SK-N-SH (cell line): Measurements from ENCODE around the gene STMN1. TPM values are rescaled to one million over a fixed set of nuclear protein-coding genes. Genes with fewer than 3 reads are reported as not detected.

Source experiments
- CTCF ChIA-PET: fragments of 300-600, 350-600 bp; formaldehyde crosslinking; extraction: SDS; loops from one replicate; lab custom pipeline; 2021; lab: Yijun Ruan, JAX
- POLR2A ChIA-PET: fragments of 350-600 bp; sonication (Branson Sonifier 250); formaldehyde crosslinking; extraction: SDS; loops from one replicate; lab custom pipeline; 2020; ENCODE audit warnings: antibody characterized with exemption, inconsistent platforms; lab: Yijun Ruan, JAX
- DNase-seq: peaks from one replicate; pipeline ENCODE4 v3.0.0; 2012
- H2AFZ ChIP-seq: fragments of 200-600 bp; sonication (generic); 2 replicates; pipeline ENCODE4 v1.8.1; 2016; ENCODE audit warnings: antibody characterized with exemption, mild to moderate bottlenecking, low read depth
- H3F3A ChIP-seq: fragments of 200-600 bp; sonication (generic); replicated peaks from 2 replicates; pipeline ENCODE3; 2016; ENCODE audit warnings: antibody characterized with exemption, mild to moderate bottlenecking; ENCODE audit not compliant: insufficient read depth
- H3K27ac ChIP-seq, 2 experiments: fragments of 200-500 bp in 1 of 2; fragments of 200-600 bp in 1 of 2; sonication (Bioruptor generic) in 1 of 2; sonication (generic), shearing (Covaris generic) in 1 of 2; 2 replicates each; pipeline versions ENCODE4 v1.5.1 to v1.6.1; 2014 to 2016; ENCODE audit warnings: low read depth in 2 of 2, inconsistent platforms in 1 of 2, low read length in 1 of 2, mild to moderate bottlenecking in 1 of 2, mixed read lengths in 1 of 2
- H3K27me3 ChIP-seq: fragments of 200-600 bp; sonication (generic), shearing (Covaris generic); 2 replicates; pipeline ENCODE4 v1.6.1; 2016; ENCODE audit warnings: mixed run types; ENCODE audit not compliant: insufficient read depth
- H3K36me3 ChIP-seq, 2 experiments: fragments of 200-500 bp in 1 of 2; fragments of 200-600 bp in 1 of 2; sonication (Bioruptor generic) in 1 of 2; sonication (generic) in 1 of 2; replicated peaks in 1 of 2; 2 replicates each; pipeline versions ENCODE3 to v1.5.1; 2014 to 2016; ENCODE audit warnings: low read length in 1 of 2, mild to moderate bottlenecking in 1 of 2; ENCODE audit not compliant: insufficient read depth in 2 of 2, control insufficient read depth in 1 of 2
- H3K4me1 ChIP-seq, 2 experiments: fragments of 200-500 bp in 1 of 2; fragments of 200-600 bp in 1 of 2; sonication (Bioruptor generic) in 1 of 2; sonication (generic), shearing (Covaris generic) in 1 of 2; 2 replicates each; pipeline versions ENCODE4 v1.5.1 to v1.6.1; 2014 to 2016; ENCODE audit warnings: low read depth in 1 of 2, low read length in 1 of 2, mixed run types in 1 of 2; ENCODE audit not compliant: insufficient read depth in 2 of 2, control insufficient read depth in 1 of 2
- H3K4me2 ChIP-seq: fragments of 200-600 bp; sonication (generic), shearing (Covaris generic); 2 replicates; pipeline ENCODE4 v1.6.1; 2017; ENCODE audit warnings: mixed run types
- H3K4me3 ChIP-seq, 2 experiments: fragments of 200-500 bp in 1 of 2; fragments of 200-600 bp in 1 of 2; sonication (Bioruptor generic) in 1 of 2; sonication (generic), shearing (Covaris generic) in 1 of 2; 2 replicates each; pipeline versions ENCODE4 v1.5.1 to v1.8.1; 2014 to 2016; ENCODE audit warnings: low read depth in 2 of 2, inconsistent platforms in 1 of 2, low read length in 1 of 2, mild to moderate bottlenecking in 1 of 2, mixed read lengths in 1 of 2, moderate library complexity in 1 of 2
- H3K79me2 ChIP-seq: fragments of 200-600 bp; sonication (generic); 2 replicates; pipeline ENCODE4 v1.8.1; 2017; ENCODE audit warnings: mild to moderate bottlenecking; ENCODE audit not compliant: insufficient read depth
- H3K9ac ChIP-seq: fragments of 200-600 bp; sonication (generic); 2 replicates; pipeline ENCODE4 v1.6.1; 2017; ENCODE audit warnings: mixed run types
- H3K9me2 ChIP-seq: fragments of 200-600 bp; sonication (generic); 2 replicates; pipeline ENCODE4 v1.6.1; 2017; ENCODE audit warnings: mixed run types
- H3K9me3 ChIP-seq: fragments of 200-600 bp; sonication (generic); 2 replicates; pipeline ENCODE4 v1.6.1; 2017; ENCODE audit warnings: mixed run types, mild to moderate bottlenecking, moderate library complexity
- H4K20me1 ChIP-seq: fragments of 200-600 bp; sonication (generic); 2 replicates; pipeline ENCODE4 v1.6.1; 2017; ENCODE audit warnings: mild to moderate bottlenecking, mixed run types; ENCODE audit not compliant: insufficient read depth
- MEF2A ChIP-seq: IDR thresholded peaks from 2 replicates; pipeline ENCODE4 v1.4.0; 2012; ENCODE audit warnings: low read depth, borderline replicate concordance
- NFIC ChIP-seq: IDR thresholded peaks from 2 replicates; pipeline ENCODE4 v1.4.0; 2012; ENCODE audit warnings: borderline replicate concordance
- NRF1 ChIP-seq: IDR thresholded peaks from 2 replicates; pipeline ENCODE4 v1.6.1; 2012; ENCODE audit warnings: low read depth, mild to moderate bottlenecking, low read length
- POLR2AphosphoS5 ChIP-seq: IDR thresholded peaks from 2 replicates; pipeline ENCODE4 v1.6.1; 2012; ENCODE audit warnings: low read depth, low read length
- RAD21 ChIP-seq: IDR thresholded peaks from 2 replicates; pipeline ENCODE4 v1.6.1; 2012; ENCODE audit warnings: mild to moderate bottlenecking, low read length
- RCOR1 ChIP-seq: fragments of 150-350 bp; IDR thresholded peaks from 2 replicates; pipeline ENCODE4 v1.6.1; 2017; ENCODE audit warnings: antibody characterized with exemption, low read length
- RXRA ChIP-seq: IDR thresholded peaks from 2 replicates; pipeline ENCODE4 v1.4.0; 2012; ENCODE audit warnings: low read depth, mild to moderate bottlenecking, borderline replicate concordance
- SIN3A ChIP-seq: IDR thresholded peaks from 2 replicates; pipeline ENCODE4 v1.6.1; 2012; ENCODE audit warnings: low read depth, mild to moderate bottlenecking, low read length, moderate library complexity, borderline replicate concordance
- TAF1 ChIP-seq: IDR thresholded peaks from 2 replicates; pipeline ENCODE4 v1.6.1; 2012; ENCODE audit warnings: low read depth, mild to moderate bottlenecking, low read length, moderate library complexity, borderline replicate concordance
- TCF12 ChIP-seq: IDR thresholded peaks from 2 replicates; pipeline ENCODE4 v1.4.0; 2012
- WGBS: methylation state at CpG from one replicate; pipeline ENCODE4 v1.1.6; 2017; ENCODE audit warnings: low lambda C conversion rate; 5-methylcytosine and 5-hydroxymethylcytosine counted together
- polyA plus RNA-seq, 3 experiments: library from polyadenylated mRNA; depleted of rRNA; stranded (reverse); fragments of >200 nt; gene quantifications; 2 replicates each; pipeline ENCODE4 v1.2.3, GENCODE V29; 2012
- TF ChIP-seq, protein P1 (sequence below): IDR thresholded peaks from 2 replicates; pipeline ENCODE4 v1.4.0; 2012; ENCODE audit warnings: low read depth
- TF ChIP-seq, protein P2 (sequence below): fragments of 200-600 bp; sonication (generic); IDR thresholded peaks from 2 replicates; pipeline ENCODE4 v1.6.1; 2017; ENCODE audit warnings: antibody characterized with exemption, mild to moderate bottlenecking, moderate library complexity
- TF ChIP-seq, protein P3 (sequence below): IDR thresholded peaks from 2 replicates; pipeline ENCODE4; 2012
- TF ChIP-seq, protein P4 (sequence below): IDR thresholded peaks from 2 replicates; pipeline ENCODE4 v1.4.0; 2012; ENCODE audit warnings: low read depth, borderline replicate concordance

STMN1 gene
- polyA plus RNA-seq, 1 of the 3 experiments (the other 2 are of a cell fraction), result 143 TPM

DNA sequence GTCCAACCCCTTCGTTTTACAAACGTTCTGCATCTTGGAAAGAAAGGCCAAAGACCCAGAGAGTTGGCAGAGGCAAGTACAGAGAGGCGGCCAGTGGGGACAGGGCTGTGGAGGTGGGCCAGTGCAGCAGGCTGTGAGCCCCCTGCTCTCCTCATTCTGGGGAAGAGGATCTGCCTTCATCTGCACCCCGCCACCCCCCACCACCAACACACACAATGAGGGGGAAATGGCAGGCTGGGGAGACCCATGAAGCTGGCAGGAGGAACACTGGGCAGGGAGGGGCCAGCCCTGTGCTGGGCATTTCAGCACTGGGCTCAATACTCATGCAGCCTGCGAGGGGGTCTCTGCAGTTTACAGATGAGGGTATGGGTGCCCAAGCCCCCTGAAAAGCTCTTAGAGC, 14.6 kb downstream of the STMN1 start:
- H3K4me3 ChIP-seq, result no peak overlapping the region
- TF ChIP-seq, protein P1, sequence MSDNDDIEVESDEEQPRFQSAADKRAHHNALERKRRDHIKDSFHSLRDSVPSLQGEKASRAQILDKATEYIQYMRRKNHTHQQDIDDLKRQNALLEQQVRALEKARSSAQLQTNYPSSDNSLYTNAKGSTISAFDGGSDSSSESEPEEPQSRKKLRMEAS, result no peak
- TF ChIP-seq TCF12 (no peak), NFIC (no peak), MEF2A (no peak)
- 0 out of 2 replicates have a peak overlapping the region, but pooled peaks have one; percentile 78 for H3K4me2 ChIP-seq
- peaks cover 11 to 31% of the 10 kb centered on the region in 2 experiments; a peak in 3 of 4 replicates for H3K4me1 ChIP-seq
- no peak for DNase-seq
- H3K79me2 ChIP-seq, result peaks cover 32% of the 10 kb centered on the region; the same call in 1 of the 2 replicates
- POLR2A ChIA-PET, result interaction anchor here (1.0 to 2.7 kb wide), 2 partner anchors 11 to 106 kb away, joined by 3 to 6 read pairs; no protein-coding TSS in a partner anchor
- H3K9me3 ChIP-seq, result no peaks in the 10 kb centered on the region
- H3K9me2 ChIP-seq, result no peaks in the 10 kb centered on the region
- CTCF ChIA-PET, result interaction anchor here (0.9 to 2.9 kb wide), 5 partner anchors 10 to 144 kb away, joined by 3 to 18 read pairs (median 3); partner anchors contain the start of gene PAFAH2
- WGBS, result 87% methylated on average over 4 of the region's 5 CpGs
- no peak overlapping the region for H2AFZ ChIP-seq
- H3K36me3 ChIP-seq, result peaks cover 0 to 28% of the 10 kb centered on the region in 2 experiments
- H4K20me1 ChIP-seq, result no peaks in the 10 kb centered on the region
- H3K27ac ChIP-seq, result peak overlapping the region in 1 of 2 experiments; percentile 89; a peak in 2 of 4 replicates
- H3F3A ChIP-seq, result peaks cover 35% of the 10 kb centered on the region
- no peak overlapping the region for H3K9ac ChIP-seq
- H3K27me3 ChIP-seq, result no peaks in the 10 kb centered on the region

DNA sequence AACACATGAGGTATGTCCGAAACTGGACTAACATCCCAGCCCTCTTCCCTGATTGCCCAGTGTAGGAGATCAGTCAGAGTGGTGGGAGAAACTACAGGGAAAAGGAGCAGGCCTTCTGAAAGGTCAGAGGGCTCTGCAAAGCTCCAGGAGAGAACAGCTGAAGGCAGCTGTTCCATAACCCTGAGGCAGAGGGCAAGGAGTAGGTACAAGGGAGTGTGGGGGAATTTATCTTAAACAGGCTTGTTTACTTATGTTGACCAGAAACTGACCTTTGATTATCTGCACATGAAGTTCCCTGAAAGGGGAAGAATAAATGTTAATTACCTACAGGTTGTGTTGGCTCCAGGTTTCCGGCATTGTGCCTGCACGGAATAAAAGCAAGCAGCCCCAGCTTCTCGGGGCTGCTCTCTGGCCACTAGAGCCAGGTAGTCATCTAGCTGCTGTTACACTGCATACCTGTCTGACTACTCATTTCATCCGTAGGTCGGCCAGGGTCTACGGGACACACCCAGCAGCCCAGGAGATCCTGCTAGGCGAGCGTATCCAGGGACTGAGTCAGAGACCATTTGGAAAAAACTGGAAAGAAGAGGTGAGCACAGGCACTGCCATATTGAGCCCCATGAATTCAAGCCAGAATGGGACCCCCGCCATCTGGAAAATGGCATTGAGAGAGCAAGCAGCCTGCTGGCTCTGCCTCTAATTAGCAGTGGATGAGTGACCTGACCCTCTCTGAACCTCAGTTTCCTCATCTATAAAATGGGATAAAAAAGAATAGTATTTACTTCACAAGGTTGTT, 15.8 kb downstream of the STMN1 start:
- H2AFZ ChIP-seq, result no peak overlapping the region
- H3F3A ChIP-seq, result peaks cover 24% of the 10 kb centered on the region
- ChIA-PET POLR2A (interaction anchor here (1.0 kb wide), 1 partner anchor 107 kb away, joined by 3 read pairs; no protein-coding TSS in a partner anchor), CTCF (interaction anchor here (1.0 to 2.9 kb wide), 4 partner anchors 9 to 109 kb away, joined by 3 to 18 read pairs (median 6); partner anchors contain the start of gene PAFAH2)
- no peaks in the 10 kb centered on the region for H3K9me2 ChIP-seq
- no peak overlapping the region for H3K9ac ChIP-seq
- H3K36me3 ChIP-seq, result peaks cover 0 to 28% of the 10 kb centered on the region in 2 experiments
- no peaks in the 10 kb centered on the region for H3K9me3 ChIP-seq
- no peaks in the 10 kb centered on the region for H3K27me3 ChIP-seq
- TF ChIP-seq TAF1, result no peak
- TF ChIP-seq NRF1, result no peak
- no peak for TF ChIP-seq RXRA
- no peak for TF ChIP-seq RAD21
- TF ChIP-seq, protein P2, sequence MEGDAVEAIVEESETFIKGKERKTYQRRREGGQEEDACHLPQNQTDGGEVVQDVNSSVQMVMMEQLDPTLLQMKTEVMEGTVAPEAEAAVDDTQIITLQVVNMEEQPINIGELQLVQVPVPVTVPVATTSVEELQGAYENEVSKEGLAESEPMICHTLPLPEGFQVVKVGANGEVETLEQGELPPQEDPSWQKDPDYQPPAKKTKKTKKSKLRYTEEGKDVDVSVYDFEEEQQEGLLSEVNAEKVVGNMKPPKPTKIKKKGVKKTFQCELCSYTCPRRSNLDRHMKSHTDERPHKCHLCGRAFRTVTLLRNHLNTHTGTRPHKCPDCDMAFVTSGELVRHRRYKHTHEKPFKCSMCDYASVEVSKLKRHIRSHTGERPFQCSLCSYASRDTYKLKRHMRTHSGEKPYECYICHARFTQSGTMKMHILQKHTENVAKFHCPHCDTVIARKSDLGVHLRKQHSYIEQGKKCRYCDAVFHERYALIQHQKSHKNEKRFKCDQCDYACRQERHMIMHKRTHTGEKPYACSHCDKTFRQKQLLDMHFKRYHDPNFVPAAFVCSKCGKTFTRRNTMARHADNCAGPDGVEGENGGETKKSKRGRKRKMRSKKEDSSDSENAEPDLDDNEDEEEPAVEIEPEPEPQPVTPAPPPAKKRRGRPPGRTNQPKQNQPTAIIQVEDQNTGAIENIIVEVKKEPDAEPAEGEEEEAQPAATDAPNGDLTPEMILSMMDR, result no peak
- TF ChIP-seq, protein P3, sequence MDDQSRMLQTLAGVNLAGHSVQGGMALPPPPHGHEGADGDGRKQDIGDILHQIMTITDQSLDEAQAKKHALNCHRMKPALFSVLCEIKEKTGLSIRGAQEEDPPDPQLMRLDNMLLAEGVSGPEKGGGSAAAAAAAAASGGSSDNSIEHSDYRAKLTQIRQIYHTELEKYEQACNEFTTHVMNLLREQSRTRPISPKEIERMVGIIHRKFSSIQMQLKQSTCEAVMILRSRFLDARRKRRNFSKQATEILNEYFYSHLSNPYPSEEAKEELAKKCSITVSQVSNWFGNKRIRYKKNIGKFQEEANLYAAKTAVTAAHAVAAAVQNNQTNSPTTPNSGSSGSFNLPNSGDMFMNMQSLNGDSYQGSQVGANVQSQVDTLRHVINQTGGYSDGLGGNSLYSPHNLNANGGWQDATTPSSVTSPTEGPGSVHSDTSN, result no peak
- TF ChIP-seq, protein P4, sequence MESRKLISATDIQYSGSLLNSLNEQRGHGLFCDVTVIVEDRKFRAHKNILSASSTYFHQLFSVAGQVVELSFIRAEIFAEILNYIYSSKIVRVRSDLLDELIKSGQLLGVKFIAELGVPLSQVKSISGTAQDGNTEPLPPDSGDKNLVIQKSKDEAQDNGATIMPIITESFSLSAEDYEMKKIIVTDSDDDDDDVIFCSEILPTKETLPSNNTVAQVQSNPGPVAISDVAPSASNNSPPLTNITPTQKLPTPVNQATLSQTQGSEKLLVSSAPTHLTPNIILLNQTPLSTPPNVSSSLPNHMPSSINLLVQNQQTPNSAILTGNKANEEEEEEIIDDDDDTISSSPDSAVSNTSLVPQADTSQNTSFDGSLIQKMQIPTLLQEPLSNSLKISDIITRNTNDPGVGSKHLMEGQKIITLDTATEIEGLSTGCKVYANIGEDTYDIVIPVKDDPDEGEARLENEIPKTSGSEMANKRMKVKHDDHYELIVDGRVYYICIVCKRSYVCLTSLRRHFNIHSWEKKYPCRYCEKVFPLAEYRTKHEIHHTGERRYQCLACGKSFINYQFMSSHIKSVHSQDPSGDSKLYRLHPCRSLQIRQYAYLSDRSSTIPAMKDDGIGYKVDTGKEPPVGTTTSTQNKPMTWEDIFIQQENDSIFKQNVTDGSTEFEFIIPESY, result no peak
- TF ChIP-seq RCOR1, result no peak
- no peak for TF ChIP-seq MEF2A
- TF ChIP-seq SIN3A, result no peak
- TF ChIP-seq POLR2AphosphoS5, result no peak
- no peak overlapping the region for H3K4me3 ChIP-seq
- no peak overlapping the region for H3K4me2 ChIP-seq
- WGBS, result 86% methylated on average over 10 of the region's 10 CpGs
- no peak for DNase-seq
- H3K27ac ChIP-seq, result no peak overlapping the region
- H3K4me1 ChIP-seq, result peaks cover 0 to 20% of the 10 kb centered on the region in 2 experiments; a peak in 3 of 4 replicates
- H4K20me1 ChIP-seq, result no peaks in the 10 kb centered on the region
- H3K79me2 ChIP-seq, result peaks cover 32% of the 10 kb centered on the region; the same call in 1 of the 2 replicates
